ENCODE measurements around the gene ACTRT1.

ACTRT1 gene

DNA sequence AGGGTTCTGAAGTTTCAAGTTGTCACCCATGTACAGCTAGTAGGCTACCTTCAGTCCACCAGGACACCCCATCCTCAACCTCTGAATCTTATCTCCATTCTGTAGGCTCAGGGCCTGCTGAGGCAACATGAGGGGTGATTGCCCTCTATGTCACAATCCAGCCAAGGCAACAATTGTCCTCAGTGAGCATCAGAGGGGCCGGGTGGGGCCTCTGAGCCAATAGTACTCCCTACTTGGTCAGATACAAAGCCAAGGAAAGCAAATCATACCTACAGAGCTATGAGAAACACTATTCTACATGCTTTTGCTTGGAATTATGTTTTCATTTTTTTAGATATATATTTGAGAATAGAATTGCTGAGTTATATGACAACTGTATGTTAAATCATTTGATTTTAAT is at the start of gene ACTRT1:
ACTRT1 (minus strand) TSS at position 101 of the 400 bp plus-strand sequence. CDS start 197 bp downstream, outside the sequence.
- no peak for DNase-seq

DNA sequence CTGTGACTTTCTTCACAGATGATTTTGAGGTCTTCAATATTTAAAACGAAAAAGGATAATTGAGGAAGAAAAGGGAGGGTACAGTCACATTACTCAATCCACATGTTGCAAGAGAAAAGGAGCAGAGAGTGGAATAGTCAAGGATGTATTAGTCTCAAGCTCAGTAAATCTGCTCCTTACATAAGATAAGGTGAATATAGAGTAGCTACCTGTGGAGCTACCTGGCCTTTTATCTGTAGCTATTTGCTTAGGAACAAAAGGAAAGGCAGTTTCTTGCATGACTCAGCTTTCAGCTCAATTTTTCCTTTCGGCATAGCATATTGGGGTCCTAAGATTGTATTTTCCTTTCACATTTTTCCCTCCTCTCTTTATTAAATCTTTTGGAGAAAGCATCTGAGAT is 26.3 kb upstream of the ACTRT1 start:
- DNase-seq = no peak

DNA sequence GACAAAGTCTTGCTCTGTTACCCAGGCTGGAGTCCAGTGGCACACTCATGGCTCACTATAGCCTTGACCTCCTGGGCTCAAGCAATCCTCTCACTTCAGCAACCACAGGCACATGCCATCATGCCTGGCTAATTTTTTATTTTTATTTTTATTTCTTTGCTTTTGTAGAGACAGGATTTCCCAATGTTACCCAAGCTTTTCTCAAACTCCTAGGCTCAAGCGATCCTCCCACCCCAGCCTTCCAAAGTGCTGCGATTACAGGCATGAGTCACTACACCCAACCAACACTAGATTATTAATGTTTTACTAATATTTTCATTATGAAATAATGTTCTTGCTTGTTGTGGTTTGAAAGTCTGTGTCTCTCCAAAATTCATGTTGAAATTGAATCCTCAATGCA is 5.2 kb upstream of the ACTRT1 start:
- no peak for DNase-seq

DNA sequence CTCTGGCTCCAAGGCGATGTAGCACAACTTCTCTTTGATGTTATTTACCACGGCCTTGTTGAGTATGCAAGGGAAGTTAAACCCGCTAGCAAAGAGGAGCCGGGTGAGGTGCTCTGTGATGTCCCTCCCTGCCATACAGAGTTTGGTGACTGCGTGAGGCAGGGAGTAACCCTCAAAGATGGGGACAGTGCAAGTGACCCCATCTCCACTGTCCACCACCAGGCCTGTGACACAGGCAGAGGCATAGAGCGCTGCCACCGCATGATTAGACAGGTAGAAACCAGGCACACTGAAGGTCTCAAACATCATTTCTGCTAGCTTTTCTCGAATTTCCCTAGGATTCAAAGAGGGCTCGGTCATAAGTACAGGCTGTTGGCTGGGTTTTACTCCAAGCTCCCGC is 677 bp downstream of the ACTRT1 start:
- no peak for DNase-seq

DNA sequence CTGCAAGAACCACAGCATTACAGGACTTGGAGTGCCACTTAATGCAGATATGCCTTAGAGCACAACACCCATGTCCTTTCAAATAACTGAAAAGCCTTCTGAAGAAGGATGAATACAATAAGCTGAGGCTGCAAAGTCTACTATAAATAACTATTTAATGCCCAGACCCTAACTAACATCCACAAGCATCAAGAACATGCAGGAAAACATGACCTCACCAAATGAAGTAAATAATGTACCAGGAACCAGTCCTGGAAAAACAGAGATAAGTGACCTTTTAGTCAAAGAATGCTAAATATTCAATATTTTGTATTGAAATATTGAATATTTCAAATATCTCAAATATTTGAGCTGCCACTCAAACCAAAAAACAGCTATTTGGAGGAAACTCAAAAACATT is 16.9 kb downstream of the ACTRT1 start:
- DNase-seq = no peak

DNA sequence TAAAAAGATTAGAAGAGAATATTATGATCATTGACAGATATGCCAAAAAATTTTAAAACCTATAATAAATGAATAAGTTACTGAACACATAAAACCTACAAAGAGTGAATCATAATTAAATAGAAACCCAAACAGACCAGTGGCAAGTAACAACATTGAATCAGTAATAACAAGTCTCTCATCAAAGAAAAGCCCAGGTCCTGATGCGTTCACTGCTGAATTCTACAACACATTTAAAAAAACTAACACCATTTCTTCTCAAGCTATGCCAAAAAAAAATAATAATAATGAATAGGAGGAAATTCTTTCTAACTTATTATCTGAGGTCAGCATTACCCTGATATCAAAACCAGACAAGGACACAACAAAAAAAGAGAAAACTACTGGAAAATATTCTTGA is 30.6 kb downstream of the ACTRT1 start:
- DNase-seq = no peak

DNA sequence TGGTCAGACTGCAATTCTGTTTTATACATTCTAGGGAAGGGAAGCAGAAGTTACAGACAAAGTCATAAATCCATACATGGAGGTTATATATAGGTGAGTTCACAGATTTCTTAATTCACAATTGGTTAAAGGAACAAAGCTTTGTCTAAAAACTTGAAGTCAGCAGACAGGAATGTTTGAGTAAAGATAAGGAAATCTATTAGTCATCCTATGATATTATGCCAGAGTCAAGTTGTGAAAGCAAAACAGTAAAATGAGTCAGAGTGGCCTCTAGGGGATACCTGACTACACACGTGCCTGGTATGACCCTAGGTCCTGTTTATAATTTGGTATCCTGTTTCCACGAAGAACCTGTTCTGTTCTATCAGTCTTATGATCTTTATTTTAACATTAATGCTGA is 31.5 kb downstream of the ACTRT1 start:
- no peak for DNase-seq

DNA sequence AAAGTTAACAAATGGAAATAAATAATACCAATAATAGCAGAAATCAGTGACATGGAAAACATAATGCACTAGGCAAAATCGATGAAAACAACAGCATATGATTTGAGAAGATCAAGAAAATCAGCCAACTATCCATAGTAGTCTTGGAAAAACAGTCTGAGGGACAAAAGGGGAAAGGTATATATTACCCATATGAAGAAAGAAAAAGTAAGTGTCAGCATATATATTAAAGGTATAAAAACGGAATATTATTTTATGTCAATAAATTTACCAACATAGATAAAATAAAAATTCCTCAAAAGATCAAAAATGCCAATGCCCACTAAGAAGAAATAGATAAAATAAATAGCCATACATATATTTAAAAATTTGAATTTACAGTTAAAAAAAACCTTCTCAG is 33.0 kb downstream of the ACTRT1 start:
- no peak for DNase-seq

DNA sequence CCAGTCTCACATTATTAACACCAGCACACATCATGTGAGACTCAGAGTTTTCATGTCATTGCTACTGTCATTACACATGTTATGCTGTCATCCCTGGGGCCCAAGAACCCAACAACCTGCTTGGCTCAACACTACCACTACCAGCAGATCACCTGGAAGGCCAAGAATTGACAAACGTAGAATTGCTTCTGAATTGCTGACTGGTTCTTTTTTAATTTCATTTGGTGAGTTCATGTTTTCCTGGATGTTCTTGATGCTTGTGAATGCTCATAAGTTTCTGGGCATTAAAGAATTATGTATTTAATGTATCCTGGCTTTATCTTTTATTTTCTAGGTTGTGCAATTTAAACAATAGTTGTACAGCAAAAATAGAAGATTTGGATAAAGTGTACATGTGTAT is 40.2 kb downstream of the ACTRT1 start:
- DNase-seq = no peak

DNA sequence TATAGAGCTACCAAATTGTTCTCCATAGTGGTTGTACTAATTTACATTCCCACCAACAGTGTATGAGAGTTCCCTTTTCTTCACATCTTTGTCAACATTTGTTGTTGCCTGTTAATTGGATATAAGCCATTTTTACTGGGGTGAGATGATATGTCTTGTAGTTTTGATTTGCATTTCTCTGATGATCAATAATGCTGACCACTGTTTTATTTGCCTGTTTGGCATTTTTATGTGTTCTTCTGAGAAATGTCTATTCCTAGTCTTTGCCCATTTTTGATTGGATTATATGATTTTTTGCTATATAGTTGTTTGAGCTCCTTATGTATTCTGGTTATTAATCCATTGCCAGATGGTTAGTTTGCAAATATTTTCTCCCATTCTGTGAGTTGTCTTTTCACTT is 44.3 kb downstream of the ACTRT1 start:
- DNase-seq = no peak

Data from NCI-H1436 treated with DMSO at 0.1 percent for 48 hours (cell line).